Sciatic nerve (tissue), 2 donors: ENCODE measurements around the gene TAPBP. TPM values are rescaled to one million over a fixed set of nuclear protein-coding genes. Genes with fewer than 3 reads are reported as not detected.
"Not testable (repeated sequence)": the region's sequence is repeated elsewhere in the genome, so short reads cannot be mapped to it uniquely, and the experiment has no call there.

Source experiments
- ATAC-seq: fragments of 200-7000 bp; cut with Tn5 transposase; one replicate; pipeline ENCODE4 v1.9.1; 2020; ENCODE audit warnings: mild to moderate bottlenecking, moderate library complexity
- DNase-seq: peaks from one replicate; pipeline ENCODE4 v3.0.0-alpha.2; 2020; ENCODE audit warnings: low spot score
- intact Hi-C: fragments of 100-400 bp; cut with DNase I; formaldehyde crosslinking; loops from one replicate; pipeline ENCODE4 v1.14.2; 2022
- total RNA-seq: library from RNA; stranded (reverse); fragmentation: NEBNext Ultra II Directional; extraction: Animal tissue kit (Norgen Biotek cat#: 25700); gene quantifications from one replicate; pipeline ENCODE4 v1.2.1, GENCODE V29; 2021
- donor health status: DM: no; HTN: no; CAD: no.
- donor health status: DM: no; HTN: no; CAD: no.

TAPBP gene
- total RNA-seq, 1 donor from 2014 or later: 85.5 TPM

DNA sequence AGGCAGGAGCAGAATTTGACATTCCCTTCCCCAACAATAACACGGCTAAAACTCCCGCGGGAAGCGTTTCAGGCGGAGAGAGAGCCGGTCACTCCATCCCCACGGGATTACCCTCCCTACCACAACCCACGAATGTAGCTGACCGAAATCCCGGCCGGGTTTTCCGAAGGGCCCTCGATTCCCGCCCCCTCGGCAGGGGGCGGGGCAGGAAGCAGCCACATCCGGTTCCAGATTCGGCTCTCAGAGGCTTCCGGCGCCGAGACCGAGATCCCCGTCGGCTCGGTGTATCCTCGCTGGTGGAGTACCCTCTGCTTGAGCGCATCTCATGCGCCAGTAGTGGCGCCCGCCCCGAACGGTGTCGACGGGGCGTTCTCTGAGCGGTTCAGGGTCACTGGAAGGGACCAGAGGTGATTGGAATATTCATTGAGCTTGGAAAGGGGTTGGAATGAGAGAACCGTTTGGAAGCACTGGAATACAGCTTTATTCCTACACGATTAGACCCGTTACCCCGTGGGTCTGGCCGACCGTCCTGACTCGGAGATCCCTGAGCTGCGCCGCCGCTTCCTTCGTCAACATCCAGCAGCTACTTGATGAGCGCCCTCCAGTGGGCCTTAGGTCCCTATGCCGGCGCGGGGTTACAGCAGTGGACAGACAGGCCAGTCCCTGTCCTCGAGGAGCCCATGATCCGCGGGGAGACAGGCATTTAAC is 14.5 kb downstream of the TAPBP start:
- DNase-seq: peak; percentile 95
- peak; percentile 85 for ATAC-seq
- intact Hi-C loops: no loop called here

DNA sequence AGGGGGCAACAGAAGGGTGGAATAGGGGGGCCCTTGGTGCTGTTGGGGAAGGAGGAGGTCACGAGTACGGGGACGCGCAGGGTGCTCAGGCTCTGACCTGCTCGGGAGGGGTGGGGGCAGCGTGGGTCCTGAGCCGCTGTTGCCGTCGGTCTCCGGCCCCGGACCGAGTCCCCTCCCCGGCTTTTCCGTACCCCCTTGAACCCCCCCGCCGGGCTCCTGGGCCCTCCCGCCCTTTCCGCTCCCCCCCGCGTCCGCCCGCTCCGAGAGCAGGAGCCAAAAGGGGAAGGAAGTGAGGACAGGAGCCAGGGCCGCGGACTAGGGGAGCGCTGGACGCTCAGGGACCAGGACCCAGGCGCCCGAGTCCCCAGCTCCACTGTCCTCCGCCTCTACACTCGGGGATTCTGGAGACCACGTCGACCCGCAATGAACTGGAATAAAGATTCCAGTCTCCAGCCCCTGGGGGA is 15.1 kb downstream of the TAPBP start, which contains the start of gene RGL2:
Gene RGL2, minus strand, starts transcription at position 170 of the 464 bp plus-strand sequence. CDS start 332 bp downstream, outside the sequence.
- intact Hi-C loops: no loop called here
- ATAC-seq (peak; percentile 86), DNase-seq (peak; percentile 93)

DNA sequence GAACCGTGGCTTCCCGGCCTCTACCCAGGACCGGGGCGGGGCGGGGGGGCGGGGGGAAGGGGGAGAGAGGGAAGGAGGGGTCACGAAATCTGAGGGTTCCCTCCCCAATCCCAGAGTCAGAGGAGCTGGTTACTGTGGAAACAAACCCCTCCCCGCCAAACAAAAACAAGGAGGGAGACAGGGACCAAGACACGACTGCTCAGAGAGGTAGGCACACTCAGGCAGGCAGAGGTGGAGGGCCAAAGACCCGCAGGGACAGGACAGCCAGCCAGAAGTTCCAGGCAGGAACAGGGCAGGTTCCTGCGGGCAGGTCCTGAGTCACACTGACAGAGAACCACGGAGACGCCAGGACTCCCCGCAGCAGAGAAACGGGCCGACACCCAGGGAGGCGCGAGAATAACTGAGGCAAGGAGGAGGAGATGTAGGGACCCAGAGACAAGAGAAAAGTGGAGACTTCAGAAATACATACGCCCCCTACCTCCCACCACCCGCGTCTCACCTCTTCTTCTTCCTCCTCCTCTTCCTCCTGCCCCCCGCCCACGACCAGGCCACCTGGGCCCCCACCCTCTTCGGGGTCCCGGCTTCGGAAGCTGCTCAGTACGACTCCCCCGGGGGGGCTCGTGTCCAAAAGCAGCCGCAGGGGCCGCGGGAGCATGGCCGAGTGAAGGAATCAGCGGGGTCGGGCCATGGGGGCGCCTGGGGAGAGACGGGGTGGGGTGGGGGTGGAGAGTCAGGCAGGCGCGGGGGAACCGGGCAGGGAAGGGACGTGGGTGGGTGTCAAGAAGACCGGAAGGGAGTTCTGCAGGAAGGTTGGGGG is 15.7 kb downstream of the TAPBP start:
- ATAC-seq (peak; percentile 79), DNase-seq (peak; percentile 82)
- intact Hi-C loops: no loop called here

DNA sequence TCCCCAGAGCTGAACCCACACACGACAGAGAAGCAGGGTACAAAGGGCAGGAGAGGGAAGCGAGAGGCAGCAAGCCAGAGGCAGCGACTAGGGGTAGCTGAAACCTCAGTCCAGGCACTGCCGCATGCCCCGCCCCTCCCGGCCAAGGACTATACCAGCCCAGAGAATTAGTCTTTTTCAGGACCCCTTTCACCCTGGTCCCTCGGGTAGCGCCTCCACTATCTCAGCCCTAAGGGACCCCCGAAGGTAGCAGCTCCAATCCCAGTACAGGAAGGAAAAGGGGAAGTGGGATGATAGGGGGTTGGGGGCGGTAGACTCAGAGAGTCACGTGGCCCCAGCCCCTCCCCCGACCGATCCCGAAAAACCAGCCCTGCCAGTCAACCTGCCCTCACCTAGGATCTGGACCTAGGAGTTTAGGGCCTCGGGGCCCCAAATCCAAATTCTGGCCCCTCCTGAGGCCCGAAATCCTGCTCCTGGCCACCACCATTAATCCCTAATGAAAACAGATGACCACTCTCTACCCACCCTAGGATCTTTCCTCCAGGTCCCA is 16.4 kb downstream of the TAPBP start:
- DNase-seq (no peak), ATAC-seq (peak; percentile 2)
- intact Hi-C loops: no loop called here

- intact Hi-C loops: no loop called here
- no peak for ATAC-seq
- DNase-seq: no peak
These were observed 17.0 kb downstream of the TAPBP start for GRCh38 chr6:33296797-33297405.

DNA sequence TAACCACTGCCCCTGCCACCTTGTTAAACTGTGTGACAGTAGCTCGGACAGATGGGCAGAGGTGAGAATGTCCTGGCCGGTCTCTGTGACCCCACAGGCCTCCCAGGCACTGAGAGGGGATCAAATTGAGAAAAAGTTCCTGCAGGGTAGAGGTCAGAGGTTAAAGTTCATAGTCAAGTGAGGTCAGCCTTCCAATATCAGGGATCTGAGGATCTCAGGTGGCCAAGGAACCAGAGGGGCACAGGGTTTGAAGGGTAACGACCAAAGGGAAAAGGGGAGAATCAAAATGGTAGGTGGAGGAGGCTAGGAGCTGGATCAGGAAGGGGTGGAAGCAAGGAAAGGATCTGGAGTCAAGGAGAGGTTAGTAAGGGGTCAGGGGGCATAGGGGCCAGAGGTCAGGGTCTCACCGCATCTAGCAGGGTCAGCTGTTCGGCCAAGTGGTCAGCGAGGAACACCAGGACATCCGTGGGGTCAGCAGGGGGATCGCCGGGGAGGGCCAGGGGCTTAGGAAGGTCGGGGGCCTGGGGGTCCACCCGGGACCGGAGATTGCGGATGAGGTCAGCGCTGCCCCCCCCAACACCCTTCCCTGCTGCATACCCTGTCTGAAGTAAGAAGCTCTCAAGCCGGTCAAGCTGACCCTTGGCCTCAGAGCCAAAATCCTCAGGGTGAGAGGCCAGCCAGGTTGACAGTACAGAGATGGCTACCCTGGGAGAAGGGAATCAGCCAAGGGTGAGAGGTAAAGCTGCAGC is 18.1 kb downstream of the TAPBP start:
- intact Hi-C loops: no loop called here

DNA sequence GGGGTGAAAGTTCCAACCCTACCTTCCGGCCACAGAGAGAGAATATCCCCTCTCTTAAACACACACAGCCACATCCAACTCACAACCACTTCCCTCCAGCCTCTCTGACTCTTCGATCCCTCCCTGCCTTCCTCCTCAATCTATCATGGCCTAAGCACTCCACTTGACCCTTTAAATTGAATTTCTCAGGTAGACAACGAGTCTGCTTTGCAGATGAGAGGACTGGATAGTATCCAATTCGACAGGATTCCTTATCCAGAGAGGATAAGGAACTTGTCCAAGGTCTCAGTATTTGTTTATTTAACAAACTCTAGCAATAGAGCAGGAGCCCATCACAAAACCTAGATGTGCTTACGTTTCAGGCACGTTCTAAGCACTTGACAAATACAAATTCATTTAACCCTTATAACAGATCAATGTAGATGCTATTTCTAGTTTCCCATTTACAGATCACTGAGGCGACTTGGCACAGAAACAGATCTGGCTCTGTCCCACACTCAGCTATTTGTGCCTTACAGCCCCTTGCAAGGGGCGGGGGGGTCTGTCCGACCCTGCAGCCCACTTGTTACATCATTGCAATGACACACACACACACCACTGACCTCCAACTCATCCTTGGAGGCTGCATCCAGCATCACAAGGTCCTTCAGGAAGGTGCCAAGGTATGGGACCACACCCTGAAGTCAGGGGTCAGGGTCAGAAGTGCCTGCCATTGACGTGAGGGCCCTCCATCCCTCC is 19.6 kb downstream of the TAPBP start:
- intact Hi-C loops: no loop called here
- ATAC-seq (no peak), DNase-seq (no peak)

More for the DNA sequence above, 18.1 kb downstream of the TAPBP start:
- no peak for ATAC-seq
- no peak for DNase-seq

GRCh38 chr6:33292996-33293682 is 20.7 kb downstream of the TAPBP start:
- no peak for ATAC-seq
- intact Hi-C loops: no loop called here

GRCh38 chr6:33290459-33290858 is 23.4 kb downstream of the TAPBP start:
- no peak for ATAC-seq
- intact Hi-C loops: no loop called here
- no peak for DNase-seq

More at GRCh38 chr6:33292996-33293682, 20.7 kb downstream of the TAPBP start:
- DNase-seq: no peak

DNA sequence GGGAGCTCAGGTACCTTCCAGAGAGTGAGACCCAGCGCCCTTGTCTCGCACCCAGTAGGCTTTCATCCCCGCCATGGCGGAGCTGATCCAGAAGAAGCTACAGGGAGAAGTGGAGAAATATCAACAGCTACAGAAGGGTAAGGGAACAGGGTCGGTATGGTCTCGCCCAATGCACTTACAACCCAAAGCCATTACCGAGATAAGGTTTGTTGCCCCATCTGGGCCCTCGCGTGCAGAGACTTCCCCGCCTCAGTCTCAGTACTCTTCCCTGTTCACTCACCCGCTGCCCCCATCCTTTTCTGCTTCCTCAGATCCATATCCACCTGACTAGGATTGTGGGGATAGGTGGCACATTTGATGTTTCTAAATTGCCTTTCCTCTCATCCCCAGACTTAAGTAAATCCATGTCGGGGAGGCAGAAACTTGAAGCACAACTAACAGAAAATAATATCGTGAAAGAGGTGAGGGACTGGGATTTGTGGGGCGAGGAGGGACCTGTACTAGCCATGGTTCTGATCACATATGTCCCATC is 24.0 kb downstream of the TAPBP start:
- no peak for ATAC-seq
- intact Hi-C loops: no loop called here
- DNase-seq: no peak

GRCh38 chr6:33288921-33289783 is 24.7 kb downstream of the TAPBP start, which contains the start of the genes PFDN6 and WDR46:
PFDN6 (plus strand) TSS chr6:33289601; CDS start chr6:33289857, 256 bp downstream.
WDR46 (minus strand) TSS chr6:33289239; CDS start chr6:33289170, 69 bp downstream.
- peak; percentile 88 for DNase-seq
- intact Hi-C loops: no loop called here
- ATAC-seq: peak; percentile 97

DNA sequence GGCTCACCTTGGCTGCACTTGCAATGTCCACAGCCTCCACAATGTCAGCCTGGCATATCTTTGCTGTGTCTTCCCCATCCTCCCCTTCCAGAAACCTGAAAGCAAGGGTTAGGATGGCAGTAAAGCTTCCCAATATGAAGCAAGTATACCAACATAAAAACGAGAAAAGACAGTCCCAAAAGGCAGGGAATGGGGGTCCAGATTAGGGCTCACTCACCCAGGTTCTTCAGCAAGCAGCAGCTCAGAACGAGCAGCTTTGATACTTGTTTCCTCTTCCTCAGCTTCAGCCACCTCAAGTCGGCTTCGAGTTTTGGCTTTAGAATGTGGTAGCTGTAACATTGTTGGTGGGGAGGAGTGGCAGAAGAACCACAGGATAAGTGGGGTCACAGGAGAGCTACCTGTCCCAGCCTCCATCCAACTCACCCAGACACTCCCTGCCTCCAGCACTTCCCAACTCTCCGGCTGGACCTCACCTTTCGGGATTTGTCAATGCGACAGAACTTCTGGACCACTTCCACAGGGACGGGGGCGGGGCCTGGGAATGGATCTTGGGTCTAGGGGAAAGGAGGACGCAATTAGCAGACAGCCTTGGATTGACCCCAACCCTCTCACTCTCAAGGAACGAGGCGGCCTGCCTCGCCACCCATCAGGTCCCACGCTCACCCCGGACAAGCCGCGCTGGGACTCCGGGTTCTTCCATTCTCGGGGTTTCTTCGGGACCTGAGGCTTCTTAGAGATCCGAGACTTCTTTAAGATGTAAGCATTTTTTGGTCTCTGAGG is 25.5 kb downstream of the TAPBP start:
- no peak for ATAC-seq
- no peak for DNase-seq
- intact Hi-C loops: no loop called here

- no peak for ATAC-seq
- intact Hi-C loops: no loop called here
- no peak for DNase-seq
These were observed 26.6 kb downstream of the TAPBP start for GRCh38 chr6:33286946-33287914.

DNA sequence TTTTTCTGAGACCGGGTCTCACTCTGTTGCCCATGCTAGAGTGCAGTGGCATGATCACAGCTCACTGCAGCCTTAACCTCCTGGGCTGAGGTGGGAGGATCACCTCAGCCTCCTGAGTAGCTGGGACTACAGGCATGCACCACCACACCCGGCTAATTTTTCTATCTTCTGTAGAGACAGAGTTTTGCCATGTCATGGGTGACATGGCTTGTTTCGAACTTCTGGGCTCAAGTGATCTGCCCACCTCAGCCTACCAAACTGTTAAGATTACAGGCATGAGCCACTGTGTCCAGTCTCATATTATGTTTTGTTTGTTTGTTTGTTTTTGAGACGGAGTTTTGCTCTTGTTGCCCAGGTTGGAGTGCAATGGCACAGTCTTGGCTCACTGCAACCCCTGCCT is 28.7 kb downstream of the TAPBP start:
- DNase-seq, ATAC-seq, intact Hi-C loops: not testable (repeated sequence)
